Stimulated activated CD8-positive, alpha-beta memory T cell treated with anti-CD3 and anti-CD28 coated beads, Interleukin-12 subunit alpha, Interleukin-12 subunit beta, amount 100 ng/mL, for 4 hours (primary cell): Measurements from ENCODE around the gene EXPH5.

Source experiments
- DNase-seq: peaks from one replicate; pipeline ENCODE4 v3.0.0-alpha.2; 2020; ENCODE audit warnings: low read depth

Gene EXPH5

DNA sequence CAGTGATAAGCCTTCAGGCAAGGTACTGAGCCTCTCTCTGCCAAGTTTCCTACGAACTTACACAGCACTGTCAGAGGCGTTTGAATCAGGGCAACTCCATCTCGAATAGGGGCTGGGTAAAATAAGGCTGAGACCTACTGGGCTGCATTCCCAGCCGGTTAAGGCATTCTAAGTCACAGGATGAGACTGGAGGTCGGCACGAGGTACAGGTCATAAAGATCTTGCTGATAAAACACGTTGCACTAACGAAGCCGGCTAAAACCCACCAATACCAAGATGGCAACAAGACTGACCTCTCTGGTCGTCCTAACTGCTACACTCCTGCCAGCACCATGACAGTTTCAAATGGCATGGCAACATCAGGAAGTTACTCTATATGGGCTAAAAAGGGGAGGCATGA, 75.0 kb downstream of the EXPH5 start:
- DNase-seq, result no peak

DNA sequence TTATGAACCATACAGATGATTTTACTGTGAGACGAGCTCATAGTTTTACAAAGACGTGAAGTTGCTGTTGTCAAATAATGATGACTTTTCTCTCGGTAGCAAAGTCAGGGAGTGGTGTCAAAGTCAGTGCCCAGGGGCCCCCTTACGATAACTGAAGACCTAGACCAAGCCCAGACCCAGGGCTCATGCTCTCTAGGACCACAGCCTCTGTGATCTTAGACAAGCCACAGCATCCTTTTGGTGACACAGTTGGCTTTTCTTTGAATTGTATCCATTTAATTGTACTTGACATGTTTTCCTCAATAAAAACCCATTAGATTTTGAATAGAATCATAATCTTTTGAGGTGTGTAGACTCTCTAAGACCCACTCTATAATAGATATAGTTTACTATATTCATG, 77.4 kb downstream of the EXPH5 start:
- DNase-seq, result no peak

- DNase-seq, result no peak
These were observed 80.9 kb downstream of the EXPH5 start for GRCh38 chr11:108512708-108513107.

GRCh38 chr11:108511851-108512474, 81.6 kb downstream of the EXPH5 start:
- no peak for DNase-seq

DNA sequence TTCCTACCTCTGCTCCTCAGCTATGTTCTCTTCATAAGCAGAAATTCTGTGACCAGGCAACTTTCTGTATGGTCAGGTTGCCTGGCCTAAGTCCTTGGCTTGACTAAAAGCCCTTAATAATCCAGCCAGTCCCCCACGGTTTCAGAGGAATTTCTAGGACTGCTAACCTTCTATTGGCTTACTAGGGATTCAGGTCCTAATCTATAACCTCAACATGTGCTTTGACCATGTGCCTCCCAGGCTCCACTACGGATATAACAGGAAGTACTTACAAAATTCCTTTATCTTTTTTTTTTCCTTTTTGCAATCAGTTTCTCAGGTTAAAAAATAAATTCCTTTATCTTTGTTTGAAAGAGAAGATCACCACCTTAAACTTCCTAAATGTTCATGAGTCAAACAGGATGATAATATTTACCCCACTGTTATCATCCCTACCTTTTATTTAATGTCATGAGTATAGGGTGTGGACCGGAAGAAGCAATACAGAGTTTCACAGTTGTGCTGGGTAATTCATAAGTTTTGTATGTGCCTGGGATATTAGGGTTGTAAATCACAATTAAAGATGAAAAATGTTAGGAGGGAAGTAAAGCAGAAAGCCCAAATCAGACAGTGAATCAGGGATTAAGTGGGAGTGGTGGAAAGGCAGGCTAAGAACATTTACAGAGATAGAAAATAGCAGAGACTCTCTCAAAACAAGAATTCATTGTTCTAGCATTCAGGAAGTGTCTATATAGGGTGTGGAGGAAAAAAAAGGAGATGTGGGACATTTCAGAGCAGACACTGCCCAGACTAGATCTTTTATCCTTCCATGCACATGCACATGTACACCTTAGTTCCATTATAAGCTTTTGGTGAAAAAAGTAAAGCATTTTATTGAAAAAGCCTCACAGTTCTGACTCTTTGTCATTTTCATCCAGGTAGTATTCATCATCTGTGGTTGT, 84.6 kb downstream of the EXPH5 start:
- DNase-seq, result no peak

DNA sequence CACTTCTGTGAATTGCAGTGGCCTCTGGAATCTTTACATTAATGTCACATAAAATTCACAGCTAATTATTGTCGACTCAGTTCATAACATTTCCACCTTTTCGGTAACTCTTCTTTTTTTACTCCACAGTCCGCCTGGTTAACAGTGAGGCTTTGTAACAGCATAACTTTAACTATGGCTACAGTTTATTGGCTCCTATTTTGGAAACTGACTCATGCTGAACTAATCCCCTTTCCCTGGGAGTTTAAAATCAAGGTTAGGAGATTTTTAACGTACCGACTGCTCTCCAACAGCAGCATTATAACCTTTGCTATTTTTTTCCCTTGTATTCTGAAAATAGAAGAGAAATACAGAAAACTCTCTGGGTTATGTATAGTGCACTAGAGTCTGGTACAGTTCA, 92.2 kb downstream of the EXPH5 start:
- DNase-seq, result no peak

GRCh38 chr11:108500721-108501120, 92.8 kb downstream of the EXPH5 start:
- no peak for DNase-seq

- DNase-seq, result no peak
These were observed 93.4 kb downstream of the EXPH5 start for GRCh38 chr11:108500169-108500568.

GRCh38 chr11:108498816-108499408, 94.7 kb downstream of the EXPH5 start:
- DNase-seq, result no peak

DNA sequence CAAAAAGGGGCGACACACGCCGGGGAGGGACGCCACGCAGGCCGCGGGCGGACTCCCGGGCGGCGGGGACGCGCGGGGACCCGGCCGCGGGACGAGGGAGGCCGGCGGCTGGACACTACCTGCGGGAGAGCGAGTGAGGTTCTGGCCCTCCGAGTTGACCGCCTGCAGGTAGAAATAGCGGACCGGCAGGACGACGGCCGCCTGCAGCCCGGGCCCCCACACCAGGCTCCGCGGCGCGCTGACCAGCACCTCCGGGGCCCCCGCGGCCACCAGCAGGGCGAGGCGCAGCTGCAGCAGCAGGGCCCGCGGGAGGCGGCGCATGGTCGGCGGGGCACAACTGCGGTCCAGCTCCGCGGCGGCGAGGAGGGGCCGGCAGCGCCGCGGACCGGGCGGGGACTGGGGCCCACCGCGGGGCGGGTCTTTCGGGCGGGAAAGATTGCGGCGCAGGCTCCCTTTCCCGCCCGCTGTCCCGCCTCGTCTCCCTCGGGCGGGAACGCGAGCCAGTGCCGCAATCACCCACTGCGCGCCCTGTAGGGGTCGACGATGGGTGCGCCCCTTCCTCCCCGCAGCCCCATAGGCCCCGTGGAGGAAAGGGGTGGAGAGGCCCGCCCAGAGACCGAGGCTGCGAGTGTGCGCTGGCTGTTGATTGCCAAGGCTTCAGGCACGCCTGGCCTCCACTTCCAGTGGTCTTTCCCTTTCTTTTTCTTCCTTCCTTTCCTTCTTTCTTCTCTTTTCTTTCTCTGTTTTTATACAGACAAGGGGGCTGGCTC, 95.3 kb downstream of the EXPH5 start, which contains the start of gene POGLUT3:
POGLUT3 (minus strand) TSS at position 339 of the 770 bp plus-strand sequence; CDS start at position 321, 18 bp downstream.
- peak; percentile 18 for DNase-seq

- DNase-seq, result peak; percentile 40
These were observed 96.1 kb downstream of the EXPH5 start for GRCh38 chr11:108497317-108498045.

DNA sequence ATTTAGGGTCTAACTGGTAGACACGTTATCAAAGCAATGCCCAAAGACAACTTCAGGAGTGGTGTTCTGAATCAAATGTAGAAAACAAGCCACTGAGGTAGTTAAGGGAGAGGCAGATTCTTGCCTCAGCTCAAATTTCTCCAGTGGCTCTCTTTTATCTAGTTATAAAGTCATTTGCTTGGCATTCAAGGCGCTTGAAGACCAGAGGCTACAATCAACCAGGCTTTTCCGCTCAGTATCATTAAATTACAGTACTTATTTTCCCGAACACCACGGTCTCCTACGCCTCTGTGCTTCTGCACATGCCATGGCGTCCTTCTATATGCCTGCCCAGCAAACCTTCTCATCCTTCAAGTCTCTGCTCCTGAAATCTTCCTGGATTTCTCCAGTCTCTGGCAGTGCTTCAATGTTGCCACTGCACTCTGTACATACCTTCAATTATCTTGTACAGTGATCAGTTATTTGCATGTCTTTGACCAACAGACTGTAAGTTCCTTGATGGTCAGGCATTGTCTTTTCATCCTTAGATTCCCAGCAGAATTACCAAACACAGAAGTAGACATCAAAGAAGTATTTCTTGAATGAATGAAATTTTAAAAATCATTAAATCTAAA, 96.8 kb downstream of the EXPH5 start:
- no peak for DNase-seq

- no peak for DNase-seq
These were observed 98.2 kb downstream of the EXPH5 start for GRCh38 chr11:108495326-108495725.

- no peak for DNase-seq
These were observed 99.4 kb downstream of the EXPH5 start for GRCh38 chr11:108494182-108494581.

DNA sequence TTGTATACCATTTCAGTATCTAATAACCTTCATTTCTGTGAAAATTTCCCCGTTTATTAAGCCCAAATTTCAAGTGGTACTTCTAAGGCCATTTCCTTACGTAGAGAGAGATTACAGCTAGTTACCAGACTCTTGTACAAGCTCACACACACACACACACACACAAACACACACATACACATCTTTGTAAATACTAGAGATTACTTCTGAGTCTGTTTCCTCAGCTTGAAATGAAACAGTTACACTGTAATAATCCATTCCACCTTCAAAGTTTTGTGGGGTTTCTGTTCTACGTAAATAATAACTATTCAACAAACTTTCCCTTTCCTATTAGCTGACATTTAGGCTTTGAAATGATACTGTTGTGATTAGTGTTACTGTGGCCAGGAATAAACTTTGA, 101.6 kb downstream of the EXPH5 start:
- no peak for DNase-seq

DNA sequence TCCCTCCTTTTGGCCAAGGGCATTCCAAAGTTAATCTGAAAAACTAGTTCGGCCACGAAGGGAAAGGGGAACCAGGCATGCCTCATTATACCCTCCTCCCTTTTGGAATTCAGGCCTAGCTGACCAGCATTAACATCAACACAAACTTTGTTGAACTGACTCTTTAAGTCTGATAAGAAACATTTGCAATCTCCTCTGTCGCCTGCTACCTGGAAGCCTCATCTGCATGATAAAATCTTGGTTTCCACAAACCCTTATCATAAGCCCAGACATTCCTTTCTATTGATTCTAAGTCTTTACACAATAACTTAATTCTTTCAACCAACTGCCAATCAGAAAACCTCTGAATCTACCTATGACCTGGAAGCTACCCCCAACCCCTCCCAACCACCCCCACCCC, 106.7 kb downstream of the EXPH5 start:
- no peak for DNase-seq

DNA sequence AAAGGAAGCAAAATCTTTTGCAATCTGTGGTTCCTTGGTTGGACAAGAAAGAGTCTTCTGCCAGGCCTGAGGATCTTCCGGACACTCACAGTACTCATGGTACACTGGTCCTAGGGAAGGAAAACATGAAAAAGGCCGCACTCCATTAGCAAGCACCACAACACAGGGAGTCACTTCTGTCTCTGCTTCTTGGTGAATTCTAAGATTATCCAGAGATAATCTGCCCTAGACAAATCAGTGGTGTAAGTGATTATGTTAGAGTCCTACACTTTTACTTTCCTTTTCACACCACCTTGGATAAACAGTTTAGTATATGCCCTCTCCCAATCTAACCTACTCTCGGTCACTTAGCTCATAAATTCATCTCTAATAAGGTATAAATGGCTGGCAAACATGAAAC, 107.2 kb downstream of the EXPH5 start:
- DNase-seq, result no peak

- no peak for DNase-seq
These were observed 110.4 kb downstream of the EXPH5 start for GRCh38 chr11:108483163-108483562.

DNA sequence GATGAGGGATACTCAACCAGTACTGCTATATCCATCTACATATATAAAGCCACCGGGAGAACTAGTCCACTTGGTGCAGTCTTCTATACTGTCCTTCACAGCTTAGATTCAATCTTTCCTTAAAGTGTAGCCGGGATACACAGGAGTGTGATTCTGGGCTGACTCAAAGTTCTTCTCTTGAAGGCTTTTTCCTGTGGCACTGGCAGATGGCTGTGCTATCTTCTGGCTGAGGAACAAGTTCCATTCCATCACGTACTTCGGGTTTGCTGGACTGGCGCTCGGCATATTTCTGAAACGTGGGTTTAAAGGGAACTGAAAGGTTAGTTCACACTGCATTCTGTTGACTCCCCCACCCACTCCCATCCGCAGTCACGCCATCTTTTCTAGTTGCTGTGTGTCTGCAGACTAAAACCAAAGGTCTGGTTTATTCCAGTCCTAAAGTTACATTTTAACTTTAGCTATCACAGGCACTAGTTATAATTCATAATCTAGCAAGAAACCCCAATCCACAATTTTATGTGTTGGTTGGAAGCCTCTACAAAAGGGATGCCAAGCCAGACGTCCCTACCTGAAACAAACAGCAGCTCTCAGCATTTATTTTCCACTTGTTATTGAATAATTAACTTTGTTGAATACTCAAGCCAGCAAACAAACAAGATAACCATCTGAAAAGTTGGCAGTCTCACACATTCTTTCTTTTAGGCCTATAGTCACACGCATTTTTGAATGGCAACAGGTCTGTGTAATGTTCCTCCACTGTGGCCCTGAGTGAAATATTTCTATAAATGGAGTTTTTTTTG, 118.7 kb downstream of the EXPH5 start:
- no peak for DNase-seq

DNA sequence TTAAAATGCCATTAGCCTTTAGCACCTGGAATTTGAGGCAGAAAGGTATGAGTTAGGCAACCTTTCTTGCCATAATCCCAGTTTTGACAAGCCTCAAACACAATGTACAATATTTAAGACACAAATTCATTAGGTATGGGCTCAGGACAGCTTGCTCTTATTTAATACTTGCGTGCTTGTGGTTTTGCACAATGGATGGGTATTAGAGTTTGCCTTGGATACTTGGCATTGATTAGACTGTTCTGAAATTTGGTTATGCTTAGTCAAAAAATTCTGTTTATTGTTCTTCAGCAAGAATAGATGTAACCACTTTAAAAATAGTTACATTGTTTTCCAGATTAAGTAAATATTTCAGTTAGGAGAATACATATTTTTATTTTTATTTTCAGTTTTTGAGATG, 120.9 kb downstream of the EXPH5 start:
- DNase-seq, result no peak
